Tibial nerve (tissue), 4 donors: ENCODE data around the gene LRRC26. TPM values are rescaled to one million over a fixed set of nuclear protein-coding genes. Genes with fewer than 3 reads are reported as not detected.

ENCODE experiments used
- DNase-seq, 2 donors: peaks; one replicate each; pipeline ENCODE4 v3.0.0-alpha.2; 2019; ENCODE audit warnings: low spot score in 2 of 2
- H3K27ac ChIP-seq, 4 donors: fragments of 200-600 bp; sonication (generic) in 3 of 4; one replicate each; pipeline ENCODE4 v1.5.1; 2017 to 2019; ENCODE audit warnings: mild to moderate bottlenecking in 1 of 4
- H3K27me3 ChIP-seq, 2 donors: fragments of 200-600 bp; sonication (generic) in 1 of 2; one replicate each; pipeline versions ENCODE4 v1.5.1 to v1.6.0; 2017 to 2019
- H3K36me3 ChIP-seq, 3 donors: fragments of 200-600 bp; sonication (generic); one replicate each; pipeline ENCODE4 v1.5.1; 2018 to 2019
- H3K4me1 ChIP-seq, 4 donors: fragments of 200-600 bp; sonication (generic) in 3 of 4; one replicate each; pipeline ENCODE4 v1.5.1; 2017 to 2019
- H3K4me3 ChIP-seq, 4 donors: fragments of 200-600 bp; sonication (generic) in 3 of 4; one replicate each; pipeline ENCODE4 v1.5.1; 2017 to 2019; ENCODE audit warnings: mild to moderate bottlenecking in 1 of 4, moderate library complexity in 1 of 4
- H3K9me3 ChIP-seq, 4 donors: fragments of 200-600 bp; sonication (generic) in 3 of 4; one replicate each; pipeline ENCODE4 v1.5.1; 2017 to 2019
- EP300 ChIP-seq, 2 donors: sonication (generic); formaldehyde crosslinking; IDR thresholded peaks; one replicate each; pipeline ENCODE4 v1.6.1; 2017; ENCODE audit warnings: antibody characterized with exemption in 2 of 2, mild to moderate bottlenecking in 1 of 2
- POLR2A ChIP-seq, 2 donors: fragments of 450-650 bp; IDR thresholded peaks; one replicate each; pipeline ENCODE4 v1.6.1; 2017; ENCODE audit warnings: antibody characterized with exemption in 2 of 2, mild to moderate bottlenecking in 2 of 2, moderate library complexity in 2 of 2
- WGBS, 2 donors: methylation state at CpG; one replicate each; pipeline ENCODE4 v1.1.5; 2018; 5-methylcytosine and 5-hydroxymethylcytosine counted together
- total RNA-seq, 4 donors: library from RNA; depleted of rRNA; stranded (reverse); fragments of >200 nt; gene quantifications; one replicate each; pipeline ENCODE4 v1.1.0, GENCODE V29; 2016
- TF ChIP-seq, protein P1 (sequence below), 5 experiments: fragments of 200-600 bp in 3 of 5; fragments of 450-650 bp in 2 of 5; sonication (generic) in 3 of 5; IDR thresholded peaks; one replicate each; pipeline ENCODE4 v1.5.1; 2016 to 2019; ENCODE audit warnings: antibody characterized with exemption in 5 of 5, mild to moderate bottlenecking in 3 of 5, moderate library complexity in 2 of 5

Gene LRRC26
- total RNA-seq, 4 donors from 2014 or later, result not detected

- H3K27ac ChIP-seq, result no peak overlapping the region
- no peak for TF ChIP-seq POLR2A (IDR thresholded peaks at IDR 0.05)
- no peak for TF ChIP-seq EP300 (IDR thresholded peaks at IDR 0.05)
- TF ChIP-seq, protein P1, sequence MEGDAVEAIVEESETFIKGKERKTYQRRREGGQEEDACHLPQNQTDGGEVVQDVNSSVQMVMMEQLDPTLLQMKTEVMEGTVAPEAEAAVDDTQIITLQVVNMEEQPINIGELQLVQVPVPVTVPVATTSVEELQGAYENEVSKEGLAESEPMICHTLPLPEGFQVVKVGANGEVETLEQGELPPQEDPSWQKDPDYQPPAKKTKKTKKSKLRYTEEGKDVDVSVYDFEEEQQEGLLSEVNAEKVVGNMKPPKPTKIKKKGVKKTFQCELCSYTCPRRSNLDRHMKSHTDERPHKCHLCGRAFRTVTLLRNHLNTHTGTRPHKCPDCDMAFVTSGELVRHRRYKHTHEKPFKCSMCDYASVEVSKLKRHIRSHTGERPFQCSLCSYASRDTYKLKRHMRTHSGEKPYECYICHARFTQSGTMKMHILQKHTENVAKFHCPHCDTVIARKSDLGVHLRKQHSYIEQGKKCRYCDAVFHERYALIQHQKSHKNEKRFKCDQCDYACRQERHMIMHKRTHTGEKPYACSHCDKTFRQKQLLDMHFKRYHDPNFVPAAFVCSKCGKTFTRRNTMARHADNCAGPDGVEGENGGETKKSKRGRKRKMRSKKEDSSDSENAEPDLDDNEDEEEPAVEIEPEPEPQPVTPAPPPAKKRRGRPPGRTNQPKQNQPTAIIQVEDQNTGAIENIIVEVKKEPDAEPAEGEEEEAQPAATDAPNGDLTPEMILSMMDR (IDR thresholded peaks at IDR 0.05), result no peak
- 40 to 56% methylated on average over 13 to 19 of the region's 33 CpGs for WGBS, 2 donors
These were observed 5.6 kb upstream of the LRRC26 start for GRCh38 chr9:137175345-137175961.

DNA sequence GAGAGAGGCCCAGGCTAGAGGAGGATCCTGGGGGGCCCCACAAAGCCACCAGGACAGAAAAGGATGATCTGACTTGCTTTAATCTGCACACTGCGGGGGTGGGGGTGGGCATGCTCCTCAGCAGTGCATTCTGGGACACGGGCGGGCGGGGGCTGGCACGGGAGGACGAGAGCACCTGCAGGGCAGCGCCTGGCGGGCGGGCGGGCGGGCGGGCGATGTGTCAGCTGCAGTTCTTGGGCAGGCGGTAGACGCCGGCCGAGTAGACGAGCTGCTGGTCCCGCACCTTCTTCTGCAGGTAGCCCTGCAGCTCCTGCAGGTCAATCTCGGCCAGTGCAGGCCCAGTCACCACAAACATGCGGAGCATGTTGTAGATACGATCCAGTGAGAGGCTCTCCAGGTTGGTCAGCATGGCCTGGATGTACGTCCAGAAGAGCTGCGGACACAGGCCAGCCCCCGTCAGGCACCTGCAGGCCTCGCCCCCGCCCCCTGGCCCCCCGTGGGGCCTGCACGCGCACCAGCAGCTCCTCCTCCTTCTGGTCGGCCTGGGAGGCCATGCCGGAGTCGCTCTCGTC lies 5.0 kb upstream of the LRRC26 start:
- TF ChIP-seq POLR2A (IDR thresholded peaks at IDR 0.05) (no peak), EP300 (IDR thresholded peaks at IDR 0.05) (no peak)
- TF ChIP-seq, protein P1 (IDR thresholded peaks at IDR 0.05), result no peak
- Histone ChIP-seq H3K4me3 (no peak overlapping the region), H3K36me3 (peaks cover 0 to 31% (median 8%) of the 10 kb centered on the region in 3 donors), H3K4me1 (peaks cover 0 to 10% (median under 1%) of the 10 kb centered on the region in 4 donors), H3K9me3 (no peaks in the 10 kb centered on the region), H3K27ac (no peak overlapping the region), H3K27me3 (peaks cover 1 to 18% of the 10 kb centered on the region in 2 donors)
- no peak for DNase-seq
- WGBS, 2 donors, result 41 to 45% methylated on average over 11 to 27 of the region's 34 CpGs

More at GRCh38 chr9:137175345-137175961, 5.6 kb upstream of the LRRC26 start:
- DNase-seq, result no peak
- Histone ChIP-seq H3K9me3 (no peaks in the 10 kb centered on the region), H3K36me3 (peaks cover 3 to 37% (median 14%) of the 10 kb centered on the region in 3 donors), H3K4me1 (peaks cover 0 to 8% (median 0%) of the 10 kb centered on the region in 4 donors), H3K4me3 (no peak overlapping the region), H3K27me3 (peaks cover 0 to 11% of the 10 kb centered on the region in 2 donors)

- no peak for DNase-seq
- no peak for TF ChIP-seq POLR2A (IDR thresholded peaks at IDR 0.05)
- TF ChIP-seq, protein P1 (IDR thresholded peaks at IDR 0.05), result no peak
- no peak for TF ChIP-seq EP300 (IDR thresholded peaks at IDR 0.05)
- WGBS, 2 donors, result 82 to 83% methylated on average over 35 to 40 of the region's 45 CpGs
- H3K9me3 ChIP-seq, result no peaks in the 10 kb centered on the region
- peaks cover 0 to 23% (median 0%) of the 10 kb centered on the region in 3 donors for H3K36me3 ChIP-seq
- H3K4me1 ChIP-seq, result peaks cover 0 to 18% (median 5%) of the 10 kb centered on the region in 4 donors
- no peak overlapping the region for H3K27ac ChIP-seq
- peaks cover 4 to 20% of the 10 kb centered on the region in 2 donors for H3K27me3 ChIP-seq
- H3K4me3 ChIP-seq, result no peak overlapping the region
These were observed 4.2 kb upstream of the LRRC26 start for GRCh38 chr9:137173796-137174664.

DNA sequence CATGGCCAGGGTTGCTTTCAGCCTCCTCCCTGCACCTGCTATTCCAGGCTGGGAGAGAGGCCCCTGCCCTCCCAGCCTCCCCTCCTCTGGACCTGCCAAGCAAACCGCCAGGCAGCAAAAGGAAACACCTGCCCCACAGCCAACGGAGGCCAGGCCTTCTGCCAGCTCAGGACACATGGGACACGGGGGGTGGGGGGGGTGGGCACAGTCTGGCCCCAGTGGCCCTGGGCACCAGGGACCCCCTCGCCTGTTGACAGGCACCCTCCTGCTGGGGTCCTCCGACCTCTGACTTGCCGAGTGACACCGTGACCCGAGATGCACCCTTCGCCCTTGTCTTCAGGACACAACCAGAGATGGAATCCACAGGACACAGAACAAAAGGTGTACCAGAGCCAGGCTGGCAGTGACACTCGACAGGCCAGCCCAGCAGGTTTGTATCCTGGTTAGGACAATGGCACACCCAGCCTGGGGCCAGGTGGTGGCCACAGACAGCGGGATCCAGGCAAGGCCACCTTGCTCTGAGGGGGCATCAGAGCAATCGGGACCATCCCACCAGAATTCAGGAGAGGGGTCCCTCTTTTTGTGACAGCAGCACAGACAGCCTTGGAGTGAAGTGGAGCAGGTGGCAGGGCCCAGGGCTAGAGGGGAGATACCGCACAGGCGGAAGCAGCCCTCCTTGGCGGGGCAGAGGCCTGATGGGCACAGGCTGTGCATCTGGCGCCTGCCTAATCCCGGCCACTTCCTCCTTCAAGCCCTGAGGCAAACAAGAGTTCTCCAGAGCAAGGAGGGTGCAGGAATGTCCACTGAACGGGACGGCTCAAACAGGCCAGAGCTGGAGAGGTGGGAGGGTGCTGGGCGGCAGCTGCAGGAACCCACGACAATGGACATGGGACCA lies 3.3 kb upstream of the LRRC26 start:
- Histone ChIP-seq H3K4me1 (peaks cover 0 to 27% (median 11%) of the 10 kb centered on the region in 4 donors), H3K4me3 (no peak overlapping the region), H3K36me3 (peaks cover 0 to 14% (median 0%) of the 10 kb centered on the region in 3 donors), H3K27me3 (peaks cover 4 to 25% of the 10 kb centered on the region in 2 donors), H3K9me3 (no peaks in the 10 kb centered on the region), H3K27ac (no peak overlapping the region)
- 55 to 61% methylated on average over 13 to 21 of the region's 21 CpGs for WGBS, 2 donors
- no peak for DNase-seq
- TF ChIP-seq, protein P1 (IDR thresholded peaks at IDR 0.05), result no peak
- TF ChIP-seq EP300 (IDR thresholded peaks at IDR 0.05), result no peak
- no peak for TF ChIP-seq POLR2A (IDR thresholded peaks at IDR 0.05)
